Dendritic cell treated with granulocyte-macrophage colony-stimulating factor and Interleukin-4, amounts not matched to agents 40 ng/mL and 50 ng/mL, for 4 days (primary cell): ENCODE measurements around the gene STXBP6.

Experiments used
- H3K27ac Mint-ChIP-seq: one replicate; pipeline ENCODE4 v1.8.0; 2022; ENCODE audit warnings: mild to moderate bottlenecking, mixed read lengths
- H3K27me3 Mint-ChIP-seq: one replicate; pipeline ENCODE4 v1.8.0; 2022; ENCODE audit warnings: mild to moderate bottlenecking, mixed read lengths
- H3K36me3 Mint-ChIP-seq: one replicate; pipeline ENCODE4 v1.8.0; 2022; ENCODE audit warnings: low read depth, mixed read lengths
- H3K4me1 Mint-ChIP-seq: one replicate; pipeline ENCODE4 v1.8.0; 2022; ENCODE audit warnings: low read depth, mixed read lengths
- H3K4me3 Mint-ChIP-seq: one replicate; pipeline ENCODE4 v1.8.0; 2022; ENCODE audit warnings: mild to moderate bottlenecking, moderate library complexity, mixed read lengths
- H3K9me3 Mint-ChIP-seq: one replicate; pipeline ENCODE4 v1.8.0; 2022; ENCODE audit warnings: mixed read lengths
- intact Hi-C: fragments of 100-400 bp; cut with micrococcal nuclease; formaldehyde crosslinking; loops from one replicate; pipeline ENCODE4 v1.15.0; 2022

Gene STXBP6

GRCh38 chr14:24996930-24997725 is 52.8 kb downstream of the STXBP6 start:
- H3K36me3 Mint-ChIP-seq: no peaks in the 10 kb centered on the region
- peaks cover 8% of the 10 kb centered on the region for H3K4me1 Mint-ChIP-seq
- no peak overlapping the region for H3K27ac Mint-ChIP-seq
- peaks cover 11% of the 10 kb centered on the region for H3K9me3 Mint-ChIP-seq
- intact Hi-C loops: no loop called here
- H3K27me3 Mint-ChIP-seq: no peaks in the 10 kb centered on the region
- H3K4me3 Mint-ChIP-seq: no peak overlapping the region

GRCh38 chr14:24995016-24995415 is 54.9 kb downstream of the STXBP6 start:
- H3K27ac Mint-ChIP-seq: no peak overlapping the region
- no peaks in the 10 kb centered on the region for H3K36me3 Mint-ChIP-seq
- no peaks in the 10 kb centered on the region for H3K27me3 Mint-ChIP-seq
- peaks cover 11% of the 10 kb centered on the region for H3K9me3 Mint-ChIP-seq
- H3K4me3 Mint-ChIP-seq: no peak overlapping the region
- peaks cover 8% of the 10 kb centered on the region for H3K4me1 Mint-ChIP-seq
- intact Hi-C loops: no loop called here

- H3K27me3 Mint-ChIP-seq: no peaks in the 10 kb centered on the region
- peaks cover 20% of the 10 kb centered on the region for H3K4me1 Mint-ChIP-seq
- peaks cover under 1% of the 10 kb centered on the region for H3K9me3 Mint-ChIP-seq
- no peak overlapping the region for H3K27ac Mint-ChIP-seq
- no peaks in the 10 kb centered on the region for H3K36me3 Mint-ChIP-seq
- intact Hi-C loops: no loop called here
- H3K4me3 Mint-ChIP-seq: no peak overlapping the region
These were observed 56.3 kb downstream of the STXBP6 start for GRCh38 chr14:24993631-24994030.

GRCh38 chr14:24992624-24993360 is 57.2 kb downstream of the STXBP6 start:
- intact Hi-C loops: no loop called here
- no peak overlapping the region for H3K27ac Mint-ChIP-seq

GRCh38 chr14:24991821-24992220 is 58.1 kb downstream of the STXBP6 start:
- Mint-ChIP-seq H3K36me3 (no peaks in the 10 kb centered on the region), H3K9me3 (peaks cover 8% of the 10 kb centered on the region), H3K27ac (no peak overlapping the region), H3K4me1 (peaks cover 23% of the 10 kb centered on the region), H3K27me3 (no peaks in the 10 kb centered on the region), H3K4me3 (no peak overlapping the region)
- intact Hi-C loops: no loop called here

More at GRCh38 chr14:24992624-24993360, 57.2 kb downstream of the STXBP6 start:
- Mint-ChIP-seq H3K4me3 (no peak overlapping the region), H3K36me3 (no peaks in the 10 kb centered on the region), H3K27me3 (no peaks in the 10 kb centered on the region), H3K9me3 (peaks cover 3% of the 10 kb centered on the region), H3K4me1 (peaks cover 23% of the 10 kb centered on the region)

GRCh38 chr14:24991288-24991687 is 58.7 kb downstream of the STXBP6 start:
- intact Hi-C loops: no loop called here
- Mint-ChIP-seq H3K27ac (no peak overlapping the region), H3K36me3 (no peaks in the 10 kb centered on the region), H3K9me3 (peaks cover 8% of the 10 kb centered on the region), H3K4me1 (peaks cover 23% of the 10 kb centered on the region), H3K27me3 (no peaks in the 10 kb centered on the region), H3K4me3 (no peak overlapping the region)

- Mint-ChIP-seq H3K36me3 (no peaks in the 10 kb centered on the region), H3K4me3 (no peak overlapping the region), H3K27me3 (no peaks in the 10 kb centered on the region), H3K9me3 (peaks cover 8% of the 10 kb centered on the region), H3K27ac (no peak overlapping the region), H3K4me1 (peaks cover 27% of the 10 kb centered on the region)
- intact Hi-C loops: no loop called here
These were observed 59.2 kb downstream of the STXBP6 start for GRCh38 chr14:24990773-24991172.

- Mint-ChIP-seq H3K27me3 (no peaks in the 10 kb centered on the region), H3K36me3 (no peaks in the 10 kb centered on the region), H3K4me1 (peaks cover 34% of the 10 kb centered on the region), H3K27ac (no peak overlapping the region), H3K9me3 (peaks cover 8% of the 10 kb centered on the region), H3K4me3 (no peak overlapping the region)
- intact Hi-C loops: no loop called here
These were observed 59.9 kb downstream of the STXBP6 start for GRCh38 chr14:24990050-24990449.

GRCh38 chr14:24988760-24989159 is 61.2 kb downstream of the STXBP6 start:
- Mint-ChIP-seq H3K4me3 (no peak overlapping the region), H3K4me1 (peaks cover 34% of the 10 kb centered on the region), H3K9me3 (peaks cover 8% of the 10 kb centered on the region), H3K27me3 (no peaks in the 10 kb centered on the region), H3K27ac (no peak overlapping the region), H3K36me3 (no peaks in the 10 kb centered on the region)
- intact Hi-C loops: no loop called here

GRCh38 chr14:24986206-24986893 is 63.6 kb downstream of the STXBP6 start:
- no peak overlapping the region for H3K27ac Mint-ChIP-seq
- peaks cover 34% of the 10 kb centered on the region for H3K4me1 Mint-ChIP-seq
- H3K4me3 Mint-ChIP-seq: no peak overlapping the region
- peaks cover 8% of the 10 kb centered on the region for H3K9me3 Mint-ChIP-seq
- H3K27me3 Mint-ChIP-seq: no peaks in the 10 kb centered on the region
- intact Hi-C loops: no loop called here
- no peaks in the 10 kb centered on the region for H3K36me3 Mint-ChIP-seq

GRCh38 chr14:24984846-24985589 is 64.9 kb downstream of the STXBP6 start:
- no peak overlapping the region for H3K27ac Mint-ChIP-seq
- intact Hi-C loops: no loop called here
- H3K36me3 Mint-ChIP-seq: no peaks in the 10 kb centered on the region
- peaks cover 26% of the 10 kb centered on the region for H3K4me1 Mint-ChIP-seq
- no peak overlapping the region for H3K4me3 Mint-ChIP-seq
- no peaks in the 10 kb centered on the region for H3K27me3 Mint-ChIP-seq
- peaks cover 8% of the 10 kb centered on the region for H3K9me3 Mint-ChIP-seq

- intact Hi-C loops: no loop called here
- Mint-ChIP-seq H3K27me3 (no peaks in the 10 kb centered on the region), H3K9me3 (peaks cover 4% of the 10 kb centered on the region), H3K27ac (no peak overlapping the region), H3K4me3 (no peak overlapping the region), H3K36me3 (no peaks in the 10 kb centered on the region), H3K4me1 (peaks cover 16% of the 10 kb centered on the region)
These were observed 67.3 kb downstream of the STXBP6 start for GRCh38 chr14:24982472-24983155.

GRCh38 chr14:24979725-24980239 is 70.2 kb downstream of the STXBP6 start:
- Mint-ChIP-seq H3K27me3 (no peaks in the 10 kb centered on the region), H3K4me1 (peaks cover 6% of the 10 kb centered on the region), H3K36me3 (no peaks in the 10 kb centered on the region), H3K4me3 (no peak overlapping the region), H3K27ac (no peak overlapping the region), H3K9me3 (no peaks in the 10 kb centered on the region)
- intact Hi-C loops: no loop called here
